Raji (cell line): ENCODE data around the gene CDH23.

ENCODE experiments used
- POLR2A ChIP-seq: IDR thresholded peaks from 2 replicates; pipeline ENCODE4 v1.6.1; 2011; ENCODE audit warnings: low read depth, low read length, control low read depth; ENCODE audit not compliant: insufficient read depth

CDH23 gene

GRCh38 chr10:71511206-71511605 lies 114.5 kb downstream of the CDH23 start:
- no peak for TF ChIP-seq POLR2A

DNA sequence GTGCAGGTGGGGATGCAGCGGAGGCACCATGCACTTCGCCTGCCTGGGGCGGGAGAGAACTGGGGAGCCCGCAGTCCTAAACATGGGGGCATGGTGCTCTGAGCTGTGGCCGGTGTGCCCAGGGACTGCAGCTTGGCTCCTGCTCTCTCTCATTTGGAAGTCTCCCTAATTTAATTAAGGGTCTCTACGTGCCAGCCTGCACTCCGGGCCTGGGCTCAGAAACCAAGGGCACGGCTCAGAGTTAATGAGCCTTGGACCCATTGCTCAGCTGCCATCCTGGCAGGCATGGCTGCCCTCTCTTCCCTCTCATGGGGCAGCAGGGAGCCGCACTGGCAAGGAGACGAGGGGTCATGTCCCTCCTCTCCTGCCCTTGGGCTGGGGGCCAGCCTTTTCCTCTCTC lies 115.6 kb downstream of the CDH23 start:
- no peak for TF ChIP-seq POLR2A

DNA sequence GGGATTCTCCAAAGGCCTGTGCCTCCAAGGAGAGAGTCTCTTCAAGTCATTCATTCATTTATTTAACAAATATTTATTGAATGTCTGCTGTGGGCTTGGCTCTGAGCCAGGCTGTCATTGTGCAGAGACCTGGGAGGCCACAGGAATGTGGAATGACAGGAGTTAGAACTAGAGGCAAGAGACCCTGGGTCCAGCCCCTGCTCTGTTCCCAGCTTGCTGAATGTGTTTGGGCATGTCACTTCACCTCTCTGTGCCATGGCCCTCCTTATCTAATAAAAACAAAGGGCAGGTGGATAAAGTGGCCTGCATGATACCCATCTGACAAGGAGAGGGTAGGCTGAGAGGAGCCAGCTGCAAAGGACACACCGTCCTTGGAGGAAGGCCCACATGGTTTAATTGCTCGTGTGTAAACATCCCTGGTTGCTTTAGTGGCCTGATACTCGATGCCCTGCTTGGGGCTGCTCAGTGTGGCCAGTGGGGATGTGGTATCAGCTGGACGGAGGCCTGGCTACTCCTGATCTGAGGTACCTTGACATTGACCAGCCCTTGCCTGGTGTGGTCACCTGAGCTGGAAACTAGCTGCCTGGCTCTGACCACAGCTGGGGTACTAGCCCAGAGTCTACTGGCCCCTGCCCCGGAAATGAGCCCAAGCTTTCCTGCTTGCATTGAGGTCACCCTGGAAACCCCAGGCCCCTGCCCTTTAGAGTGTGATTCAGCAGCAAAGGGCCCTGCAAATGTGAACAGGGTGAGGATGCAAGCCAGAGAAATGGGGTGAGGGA lies 116.2 kb downstream of the CDH23 start:
- no peak for TF ChIP-seq POLR2A

GRCh38 chr10:71513540-71513853 lies 116.8 kb downstream of the CDH23 start:
- no peak for TF ChIP-seq POLR2A

GRCh38 chr10:71513936-71514335 lies 117.2 kb downstream of the CDH23 start:
- TF ChIP-seq POLR2A: no peak

DNA sequence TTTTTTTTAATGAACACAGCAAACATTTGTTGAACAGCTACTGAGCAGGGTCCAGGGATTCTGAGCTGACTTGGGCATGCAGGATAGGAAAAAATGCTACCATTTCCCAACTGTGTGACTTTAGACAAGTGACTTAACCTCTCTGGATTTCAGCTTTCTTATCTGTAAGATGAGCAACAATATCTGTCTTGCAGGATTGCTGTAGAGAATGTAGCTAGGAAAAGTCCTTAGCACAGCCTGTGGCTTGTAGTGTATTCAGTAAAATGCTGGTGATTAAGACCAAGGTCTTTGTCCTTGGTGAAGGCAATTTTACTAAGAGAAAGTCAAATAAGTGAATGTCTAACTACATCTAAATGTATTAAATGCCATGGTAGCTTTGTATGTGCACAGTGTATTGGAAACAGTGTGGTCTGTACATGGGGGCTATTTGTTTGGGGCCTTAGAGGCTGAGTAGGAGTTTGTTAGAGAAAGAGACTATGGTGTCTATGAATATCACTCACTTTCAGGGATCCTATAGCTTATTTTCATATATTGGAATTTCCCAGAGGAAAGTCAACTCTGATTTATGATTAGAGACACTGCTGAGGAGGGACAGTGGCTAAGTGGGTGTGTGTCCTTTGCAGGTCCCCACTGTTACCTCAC lies 118.9 kb downstream of the CDH23 start:
- TF ChIP-seq POLR2A: no peak

GRCh38 chr10:71516890-71517289 lies 120.2 kb downstream of the CDH23 start:
- TF ChIP-seq POLR2A: no peak

DNA sequence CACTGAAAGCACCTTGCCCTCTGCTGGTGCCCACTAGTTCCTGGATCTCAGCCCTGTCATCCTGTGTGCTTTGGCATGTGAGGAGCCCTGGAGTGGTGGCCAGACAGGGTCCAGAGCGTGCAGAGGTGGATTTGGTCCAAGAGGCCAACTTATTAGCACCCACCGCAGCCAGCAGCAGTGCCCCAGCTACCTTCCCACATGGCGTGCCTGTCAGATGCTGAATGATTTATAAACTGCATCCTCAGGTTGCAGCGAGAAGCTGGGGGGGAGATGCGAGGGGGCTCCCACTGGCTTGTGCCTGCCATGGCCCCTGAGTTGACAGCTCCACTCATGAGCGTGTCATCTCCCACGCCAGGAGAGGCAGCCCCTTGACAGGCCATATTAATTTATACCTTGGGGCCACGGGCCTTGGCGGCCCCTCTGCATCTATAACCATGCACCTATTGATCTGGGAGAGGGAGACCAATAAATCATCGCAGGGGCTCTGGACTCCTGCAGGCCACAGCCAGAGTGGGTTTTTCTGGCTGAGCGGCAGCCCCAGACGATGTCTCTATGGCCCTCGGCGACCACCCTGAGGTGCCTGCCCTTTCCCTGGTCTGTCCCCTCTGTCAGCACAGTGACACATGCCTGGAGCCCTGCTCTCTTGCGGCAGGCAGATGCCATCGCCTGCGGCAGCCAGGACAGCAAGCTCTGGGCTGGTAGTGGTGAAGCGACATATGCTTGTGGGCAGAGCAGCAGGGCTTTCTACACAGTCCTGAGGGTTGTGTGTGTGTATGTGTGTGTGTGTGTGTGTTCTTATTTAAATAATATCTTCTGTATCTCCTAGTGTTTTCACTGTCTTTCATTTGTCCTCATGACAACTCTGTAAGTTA lies 120.8 kb downstream of the CDH23 start:
- TF ChIP-seq POLR2A: no peak

GRCh38 chr10:71520042-71520441 lies 123.3 kb downstream of the CDH23 start:
- no peak for TF ChIP-seq POLR2A

GRCh38 chr10:71521504-71522441 lies 125.1 kb downstream of the CDH23 start:
- TF ChIP-seq POLR2A: no peak

DNA sequence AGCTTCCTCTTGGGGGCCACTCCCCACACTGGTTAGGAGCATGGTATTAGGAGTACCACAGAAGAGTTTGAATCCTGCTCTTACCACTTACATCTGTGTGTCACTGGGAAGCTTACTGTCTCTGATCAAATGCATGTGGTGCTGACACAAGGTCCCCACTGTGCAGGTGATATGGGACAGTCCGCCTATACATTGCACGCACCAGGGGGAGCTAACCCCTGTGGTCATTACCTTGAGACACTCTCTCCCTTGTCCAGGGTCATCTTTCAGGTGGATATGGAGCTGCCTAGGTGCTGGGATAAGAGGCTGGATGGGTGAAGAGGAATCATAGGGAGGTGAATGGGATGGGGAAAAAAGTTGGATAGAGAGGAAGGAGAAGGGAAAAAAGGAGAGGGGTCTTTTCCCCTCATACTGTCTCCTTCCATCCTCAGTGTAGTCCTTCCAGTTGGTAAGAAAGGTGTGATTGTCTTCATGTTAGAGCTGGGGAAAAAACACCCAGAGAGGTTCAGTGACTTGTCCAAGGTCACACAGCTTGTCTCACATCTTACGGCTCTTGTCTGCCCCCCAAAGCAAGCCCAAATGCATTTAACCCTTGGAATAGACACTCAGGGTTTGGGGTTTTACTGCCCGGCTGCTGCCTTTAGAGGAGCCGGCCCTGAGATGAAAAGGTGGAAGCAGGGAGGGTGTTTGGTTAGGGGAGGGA lies 125.9 kb downstream of the CDH23 start:
- no peak for TF ChIP-seq POLR2A

- TF ChIP-seq POLR2A: no peak
These were observed 127.0 kb downstream of the CDH23 start for GRCh38 chr10:71523756-71524155.

- no peak for TF ChIP-seq POLR2A
These were observed 128.4 kb downstream of the CDH23 start for GRCh38 chr10:71525092-71525491.

GRCh38 chr10:71525721-71526120 lies 129.0 kb downstream of the CDH23 start:
- TF ChIP-seq POLR2A: no peak

- TF ChIP-seq POLR2A: no peak
These were observed 129.9 kb downstream of the CDH23 start for GRCh38 chr10:71526653-71527052.

DNA sequence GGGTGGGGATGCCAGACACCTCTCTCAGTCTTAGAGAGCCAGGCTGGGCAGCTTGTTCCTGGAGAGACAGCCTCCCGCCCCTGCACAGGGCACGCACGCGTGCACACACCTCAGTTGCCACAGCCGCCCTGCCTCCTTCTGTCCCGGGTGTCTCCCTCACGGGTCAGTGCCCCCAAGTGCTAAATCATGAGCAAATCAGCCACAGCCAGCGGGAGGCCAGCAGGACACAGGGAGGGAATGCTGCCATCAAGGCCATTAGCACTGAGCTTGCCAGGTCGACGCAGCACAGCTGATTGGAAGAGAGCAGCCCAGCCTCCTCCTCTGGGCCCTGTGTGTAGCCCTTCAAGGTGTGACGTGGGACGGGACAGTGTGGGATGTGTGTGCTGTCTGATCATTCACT lies 130.4 kb downstream of the CDH23 start:
- TF ChIP-seq POLR2A: no peak
